IMR-90 (cell line): ENCODE measurements around the gene CNP. TPM values are rescaled to one million over a fixed set of nuclear protein-coding genes. Genes with fewer than 3 reads are reported as not detected.

Experiments
- ATAC-seq: fragments of 200-7000 bp; cut with Tn5 transposase; 2 replicates; pipeline ENCODE4 v1.9.1; 2020; ENCODE audit warnings: low read depth, mild to moderate bottlenecking, moderate library complexity
- BruUV-seq: library from RNA; stranded (reverse); fragments of 400-500 nt; replicated peaks from 2 replicates; lab custom pipeline; 2021; lab: Mats Ljungman, UMichigan
- CTCF ChIA-PET: fragments of 300-600 bp; formaldehyde crosslinking; extraction: SDS; loops from one replicate; lab custom pipeline; 2021; ENCODE audit warnings: antibody characterized with exemption; lab: Yijun Ruan, JAX
- POLR2A ChIA-PET: fragments of 300-600 bp; sonication (Branson Sonifier 250); formaldehyde crosslinking; loops from one replicate; lab custom pipeline; 2022; ENCODE audit warnings: antibody characterized with exemption; ENCODE audit not compliant: unreplicated experiment; lab: Charles Lee
- DNase-seq: peaks from one replicate; pipeline ENCODE4 v3.0.0; 2013
- H2AFZ ChIP-seq: replicated peaks from 2 replicates; pipeline ENCODE3; 2013; ENCODE audit warnings: low read length, mild to moderate bottlenecking; ENCODE audit not compliant: poor library complexity
- H2AK5ac ChIP-seq: 2 replicates; pipeline ENCODE4 v1.6.1; 2013; ENCODE audit warnings: low read depth, low read length, inconsistent platforms
- H2AK9ac ChIP-seq: replicated peaks from 2 replicates; pipeline ENCODE3; 2013; ENCODE audit warnings: mild to moderate bottlenecking, low read depth, low read length, moderate library complexity; ENCODE audit not compliant: poor library complexity
- H2BK120ac ChIP-seq: 2 replicates; pipeline ENCODE4 v1.6.1; 2013; ENCODE audit warnings: low read depth, low read length, inconsistent platforms
- H2BK15ac ChIP-seq: 3 replicates; pipeline ENCODE4 v1.6.1; 2013; ENCODE audit warnings: low read depth, low read length, inconsistent platforms
- H2BK20ac ChIP-seq: 2 replicates; pipeline ENCODE4 v1.6.1; 2013; ENCODE audit warnings: low read depth, mild to moderate bottlenecking, inconsistent platforms, low read length, moderate library complexity
- H2BK5ac ChIP-seq: 2 replicates; pipeline ENCODE4 v1.6.1; 2013; ENCODE audit warnings: mild to moderate bottlenecking, low read depth, low read length, inconsistent platforms; ENCODE audit not compliant: poor library complexity, severe bottlenecking
- H3K14ac ChIP-seq: replicated peaks from 2 replicates; pipeline ENCODE4 v1.6.1; 2013; ENCODE audit warnings: low read depth, low read length, inconsistent platforms
- H3K18ac ChIP-seq: 2 replicates; pipeline ENCODE4 v1.6.1; 2013; ENCODE audit warnings: low read depth, low read length, control low read depth
- H3K23ac ChIP-seq: 2 replicates; pipeline ENCODE4 v1.6.1; 2013; ENCODE audit warnings: low read depth, low read length, inconsistent platforms
- H3K27ac ChIP-seq: 2 replicates; pipeline ENCODE4 v1.5.1; 2013; ENCODE audit warnings: mild to moderate bottlenecking, control low read depth, low read length; ENCODE audit not compliant: insufficient read depth
- H3K27me3 ChIP-seq: 2 replicates; pipeline ENCODE4 v1.6.1; 2013; ENCODE audit warnings: low read length; ENCODE audit not compliant: control insufficient read depth, insufficient read depth
- H3K36me3 ChIP-seq: 2 replicates; pipeline ENCODE4 v1.6.1; 2013; ENCODE audit warnings: low read length, mixed read lengths; ENCODE audit not compliant: control insufficient read depth, insufficient read depth
- H3K4ac ChIP-seq: 2 replicates; pipeline ENCODE4 v1.6.1; 2013; ENCODE audit warnings: low read depth, low read length, inconsistent platforms
- H3K4me1 ChIP-seq: 2 replicates; pipeline ENCODE4 v1.6.1; 2013; ENCODE audit warnings: low read length, mixed read lengths; ENCODE audit not compliant: control insufficient read depth, insufficient read depth
- H3K4me2 ChIP-seq: 2 replicates; pipeline ENCODE4 v1.6.1; 2013; ENCODE audit warnings: low read depth, mild to moderate bottlenecking, control low read depth, low read length, moderate library complexity
- H3K4me3 ChIP-seq: 2 replicates; pipeline ENCODE4 v1.5.1; 2013; ENCODE audit warnings: low read depth, mild to moderate bottlenecking, control low read depth, low read length, moderate library complexity; ENCODE audit not compliant: insufficient read depth
- H3K56ac ChIP-seq: 2 replicates; pipeline ENCODE4 v1.6.1; 2013; ENCODE audit warnings: low read length, inconsistent platforms; ENCODE audit not compliant: insufficient read depth; ENCODE audit errors: extremely low read depth
- H3K79me1 ChIP-seq, 2 experiments: 2 replicates each; pipeline ENCODE4 v1.6.1; 2013; ENCODE audit warnings: low read length in 2 of 2, inconsistent platforms in 1 of 2, low read depth in 1 of 2
- H3K9ac ChIP-seq: 2 replicates; pipeline ENCODE4 v1.6.1; 2013; ENCODE audit warnings: low read depth, low read length, control low read depth
- H3K9me1 ChIP-seq: 2 replicates; pipeline ENCODE4 v1.6.1; 2013; ENCODE audit warnings: low read length, inconsistent platforms; ENCODE audit not compliant: insufficient read depth
- H3K9me3 ChIP-seq: 2 replicates; pipeline ENCODE4 v1.6.1; 2013; ENCODE audit warnings: low read length; ENCODE audit not compliant: control insufficient read depth, insufficient read depth
- H4K20me1 ChIP-seq: 2 replicates; pipeline ENCODE4 v1.6.1; 2013; ENCODE audit warnings: low read length, inconsistent platforms; ENCODE audit not compliant: insufficient read depth
- H4K5ac ChIP-seq: 2 replicates; pipeline ENCODE4 v1.6.1; 2013; ENCODE audit warnings: mild to moderate bottlenecking, low read depth, low read length, control low read depth
- H4K8ac ChIP-seq, 2 experiments: 2 replicates each; pipeline ENCODE4 v1.6.1; 2013; ENCODE audit warnings: low read depth in 2 of 2, low read length in 2 of 2, control low read depth in 1 of 2, inconsistent platforms in 1 of 2
- H4K91ac ChIP-seq: 2 replicates; pipeline ENCODE4 v1.6.1; 2013; ENCODE audit warnings: low read depth, low read length, inconsistent platforms; ENCODE audit not compliant: insufficient read depth
- CEBPB ChIP-seq: IDR thresholded peaks from 2 replicates; pipeline ENCODE4 v1.6.1; 2012; ENCODE audit warnings: low read depth, low read length, improper control_type of control experiment
- CHD1 ChIP-seq: IDR thresholded peaks from 2 replicates; pipeline ENCODE4 v1.6.1; 2012; ENCODE audit warnings: low read depth, low read length, improper control_type of control experiment
- CTCF ChIP-seq: conservative IDR thresholded peaks from 2 replicates; pipeline ENCODE4 v1.5.1; 2012; ENCODE audit warnings: mild to moderate bottlenecking, low read depth, low read length, improper control_type of control experiment
- MAZ ChIP-seq: IDR thresholded peaks from 2 replicates; pipeline ENCODE4 v1.6.1; 2012; ENCODE audit warnings: low read depth, mild to moderate bottlenecking, low read length, improper control_type of control experiment, moderate library complexity, borderline replicate concordance
- MXI1 ChIP-seq: IDR thresholded peaks from 2 replicates; pipeline ENCODE4 v1.6.1; 2012; ENCODE audit warnings: low read depth, mild to moderate bottlenecking, low read length, moderate library complexity, borderline replicate concordance
- POLR2A ChIP-seq: IDR thresholded peaks from 2 replicates; pipeline ENCODE4 v1.6.1; 2012; ENCODE audit warnings: mild to moderate bottlenecking, low read depth, low read length
- RAD21 ChIP-seq: IDR thresholded peaks from 2 replicates; pipeline ENCODE4 v1.6.1; 2012; ENCODE audit warnings: low read length, improper control_type of control experiment
- USF2 ChIP-seq: fragments of 150-350 bp; IDR thresholded peaks from 2 replicates; pipeline ENCODE4 v1.6.1; 2017; ENCODE audit warnings: mild to moderate bottlenecking, antibody characterized with exemption, low read length, low read depth
- WGBS, 2 experiments: methylation state at CpG; one replicate each; pipeline versions ENCODE4 v1.1.5 to v1.1.7; 2013; ENCODE audit warnings: missing lambda C conversion rate in 2 of 2; ENCODE audit not compliant: insufficient read length in 1 of 2; ENCODE audit errors: extremely low coverage in 2 of 2; 5-methylcytosine and 5-hydroxymethylcytosine counted together
- dilution Hi-C: fragments of 300-500 bp; cut with HindIII; formaldehyde crosslinking; loops from one replicate; pipeline ENCODE4 v1.14.3; 2018; ENCODE audit warnings: low sequenced_read_pairs; ENCODE audit not compliant: unreplicated experiment
- in situ Hi-C: fragments of 300-500 bp; cut with MboI; formaldehyde crosslinking; loops from 3 replicates; pipeline ENCODE4 v1.14.3; 2019; ENCODE audit warnings: low sequenced_read_pairs, inconsistent platforms, mixed read lengths
- intact Hi-C: fragments of 100-400 bp; cut with micrococcal nuclease; formaldehyde crosslinking; loops from 2 replicates; pipeline ENCODE4 v1.10.0; 2022
- polyA plus RNA-seq, 3 experiments: library from polyadenylated mRNA; depleted of rRNA; stranded (reverse); fragments of >200 nt; gene quantifications; 2 replicates each; pipeline ENCODE4 v1.2.3, GENCODE V29; 2012; ENCODE audit warnings: low replicate concordance in 1 of 3
- total RNA-seq: library from RNA; depleted of rRNA; stranded (reverse); fragments of >200 nt; gene quantifications from 2 replicates; pipeline ENCODE4 v1.2.3, GENCODE V29; 2012

Gene CNP
- total and polyA plus RNA-seq, 2 of the 4 experiments (the other 2 are of a cell fraction) = 45.5 to 46.4 TPM

- in situ Hi-C loops (no loop called here), dilution Hi-C loops (no loop called here), intact Hi-C loops (loop anchor here (2.0 kb wide), 1 partner anchor 14 kb away; no protein-coding TSS in a partner anchor)
- peak within 1 kb of the TSS; percentile 96 for H2AK5ac ChIP-seq
- H2BK5ac ChIP-seq = peak within 1 kb of the TSS; percentile 85
- H3K4ac ChIP-seq = peak within 1 kb of the TSS; percentile 98
- H2AK9ac ChIP-seq = peak within 1 kb of the TSS; percentile 99
- ATAC-seq = peak; percentile 91
- H3K4me1 ChIP-seq = peaks cover 3% of the 10 kb centered on the region; the same call in 1 of the 2 replicates
- TF ChIP-seq USF2 = peak; percentile 13; the same call in 1 of the 2 replicates
- no peak for TF ChIP-seq RAD21
- TF ChIP-seq POLR2A = peak; percentile 88
- TF ChIP-seq MAZ = peak; percentile 48
- peak; percentile 52; the same call in 1 of the 2 replicates for TF ChIP-seq CEBPB
- TF ChIP-seq CHD1 = 0 out of 2 replicates have a peak, but pooled peaks have one; percentile 76
- no peak for TF ChIP-seq CTCF
- TF ChIP-seq MXI1 = 0 out of 2 replicates have a peak, but pooled peaks have one; percentile 8
- H4K8ac ChIP-seq = peak within 1 kb of the TSS; percentile 96 to 100
- H2AFZ ChIP-seq = peak within 1 kb of the TSS; percentile 97
- H3K27me3 ChIP-seq = no peaks in the 10 kb centered on the region
- CTCF ChIA-PET = interaction anchor here (0.6 to 1.0 kb wide), 2 partner anchors 8 to 14 kb away, joined by 3 read pairs; no protein-coding TSS in a partner anchor
- DNase-seq = peak; percentile 89
- H4K20me1 ChIP-seq = peaks cover 23% of the 10 kb centered on the region
- peak within 1 kb of the TSS; percentile 65 for H3K4me3 ChIP-seq
- peak within 1 kb of the TSS; percentile 96 for H3K4me2 ChIP-seq
- WGBS, 2 experiments = 0% methylated on average over 14 of the region's 70 CpGs; no CpG with 5 or more reads in 1 of the 2 experiments
- H4K91ac ChIP-seq = peak within 1 kb of the TSS; percentile 94
- H3K79me1 ChIP-seq = peaks cover 12 to 60% of the 10 kb centered on the region in 2 experiments
- H3K9ac ChIP-seq = peak within 1 kb of the TSS; percentile 93
- peak within 1 kb of the TSS; percentile 99 for H3K14ac ChIP-seq
- no peaks in the 10 kb centered on the region for H3K9me3 ChIP-seq
- H3K9me1 ChIP-seq = peaks cover 8% of the 10 kb centered on the region
- H2BK20ac ChIP-seq = 0 out of 2 replicates have a peak within 1 kb of the TSS, but pooled peaks have one; percentile 9
- TSS peak; percentile 48 for BruUV-seq
- peak within 1 kb of the TSS; percentile 96 for H4K5ac ChIP-seq
- peak within 1 kb of the TSS; percentile 100 for H3K23ac ChIP-seq
- POLR2A ChIA-PET = interaction anchor here (0.6 to 1.1 kb wide), 4 partner anchors 10 to 175 kb away, joined by 3 to 7 read pairs (median 4); partner anchors contain the start of gene CNP
- peak within 1 kb of the TSS; percentile 88 for H3K56ac ChIP-seq
- H3K36me3 ChIP-seq = peaks cover under 1% of the 10 kb centered on the region
- H3K27ac ChIP-seq = peak within 1 kb of the TSS; percentile 94
- H3K18ac ChIP-seq = peak within 1 kb of the TSS; percentile 79
- peak within 1 kb of the TSS; percentile 83; the same call in 2 of the 3 replicates for H2BK15ac ChIP-seq
- H2BK120ac ChIP-seq = peak within 1 kb of the TSS; percentile 73
Measured at GRCh38 chr17:42016941-42017865, 50.6 kb downstream of the CNP start, which contains the start of gene DNAJC7. DNAJC7 (minus strand) TSS chr17:42017439; CDS start chr17:42017416, 23 bp downstream.
